ENCODE measurements around the gene XCL2.

Gene XCL2

DNA sequence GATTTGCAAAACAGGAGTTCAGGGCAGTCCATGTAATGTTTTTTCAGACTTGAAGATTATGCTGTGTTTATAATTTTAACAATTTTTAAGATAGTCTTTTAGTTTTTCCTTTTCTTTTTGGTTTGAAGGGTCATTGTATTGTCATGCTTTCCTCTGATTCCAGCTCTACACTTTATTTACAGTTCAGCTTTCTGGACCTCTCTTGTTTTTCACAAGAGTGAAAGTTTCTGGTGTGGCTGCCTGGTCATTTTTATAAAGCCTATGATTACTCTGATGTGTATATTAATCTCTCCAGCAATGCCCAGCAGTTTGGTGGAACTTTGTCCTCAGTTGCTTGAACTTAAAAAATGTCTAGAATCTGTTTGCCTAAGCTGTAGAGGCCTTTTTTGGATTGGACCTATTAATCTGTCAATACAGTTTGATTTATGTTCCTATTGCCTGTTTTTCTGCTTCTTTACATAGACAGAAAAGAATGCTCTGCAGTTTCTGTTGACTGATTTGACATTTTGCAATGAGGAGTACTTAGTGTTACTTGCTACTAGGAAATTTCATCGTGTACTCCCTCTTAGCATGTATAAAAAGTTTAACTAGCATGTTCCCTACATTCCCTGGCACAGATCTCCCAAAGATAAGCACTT, 52.2 kb downstream of the XCL2 start:
- TF ChIP-seq, protein P1, sequence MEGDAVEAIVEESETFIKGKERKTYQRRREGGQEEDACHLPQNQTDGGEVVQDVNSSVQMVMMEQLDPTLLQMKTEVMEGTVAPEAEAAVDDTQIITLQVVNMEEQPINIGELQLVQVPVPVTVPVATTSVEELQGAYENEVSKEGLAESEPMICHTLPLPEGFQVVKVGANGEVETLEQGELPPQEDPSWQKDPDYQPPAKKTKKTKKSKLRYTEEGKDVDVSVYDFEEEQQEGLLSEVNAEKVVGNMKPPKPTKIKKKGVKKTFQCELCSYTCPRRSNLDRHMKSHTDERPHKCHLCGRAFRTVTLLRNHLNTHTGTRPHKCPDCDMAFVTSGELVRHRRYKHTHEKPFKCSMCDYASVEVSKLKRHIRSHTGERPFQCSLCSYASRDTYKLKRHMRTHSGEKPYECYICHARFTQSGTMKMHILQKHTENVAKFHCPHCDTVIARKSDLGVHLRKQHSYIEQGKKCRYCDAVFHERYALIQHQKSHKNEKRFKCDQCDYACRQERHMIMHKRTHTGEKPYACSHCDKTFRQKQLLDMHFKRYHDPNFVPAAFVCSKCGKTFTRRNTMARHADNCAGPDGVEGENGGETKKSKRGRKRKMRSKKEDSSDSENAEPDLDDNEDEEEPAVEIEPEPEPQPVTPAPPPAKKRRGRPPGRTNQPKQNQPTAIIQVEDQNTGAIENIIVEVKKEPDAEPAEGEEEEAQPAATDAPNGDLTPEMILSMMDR (conservative IDR thresholded peaks at IDR 0.05; ENCODE audit: low read depth, low read length): no peak

More for the DNA sequence above, 52.2 kb downstream of the XCL2 start:
- no peak overlapping the region for H3K4me3 ChIP-seq (ENCODE audit: low read length)
- DNase-seq (ENCODE audit: low read depth): no peak

Measured in retinal pigment epithelial cell (primary cell).